Measurements from ENCODE around the gene PNMT.

PNMT gene

GRCh38 chr17:39653316-39653661 lies 15.0 kb upstream of the PNMT start:
- FAIRE-seq (no peak), DNase-seq (ENCODE audit: low spot score) (no peak)

GRCh38 chr17:39653662-39654331 lies 14.5 kb upstream of the PNMT start:
- peak; percentile 21 for DNase-seq (ENCODE audit: low spot score)
- no peak for FAIRE-seq

GRCh38 chr17:39655105-39655504 lies 13.1 kb upstream of the PNMT start:
- DNase-seq (ENCODE audit: low spot score) (no peak), FAIRE-seq (no peak)

- DNase-seq (ENCODE audit: low spot score), result no peak
- FAIRE-seq, result no peak
Measured at GRCh38 chr17:39658346-39658745, 9.9 kb upstream of the PNMT start.

GRCh38 chr17:39658760-39659159 lies 9.5 kb upstream of the PNMT start:
- no peak for FAIRE-seq

GRCh38 chr17:39659279-39660010 lies 8.8 kb upstream of the PNMT start:
- DNase-seq (ENCODE audit: low spot score), result no peak
- no peak for FAIRE-seq

More at GRCh38 chr17:39658760-39659159, 9.5 kb upstream of the PNMT start:
- DNase-seq (ENCODE audit: low spot score), result no peak

GRCh38 chr17:39660011-39660360 lies 8.3 kb upstream of the PNMT start:
- FAIRE-seq, result no peak
- DNase-seq (ENCODE audit: low spot score), result no peak

- FAIRE-seq, result no peak
Measured at GRCh38 chr17:39660397-39661385, 7.6 kb upstream of the PNMT start.

GRCh38 chr17:39661744-39662541 lies 6.3 kb upstream of the PNMT start:
- no peak for DNase-seq (ENCODE audit: low spot score)
- no peak for FAIRE-seq

More at GRCh38 chr17:39660397-39661385, 7.6 kb upstream of the PNMT start:
- no peak for DNase-seq (ENCODE audit: low spot score)

GRCh38 chr17:39662551-39663339 lies 5.5 kb upstream of the PNMT start:
- no peak for DNase-seq (ENCODE audit: low spot score)

GRCh38 chr17:39663340-39663687 lies 4.9 kb upstream of the PNMT start:
- DNase-seq (ENCODE audit: low spot score), result no peak
- FAIRE-seq, result no peak

More at GRCh38 chr17:39662551-39663339, 5.5 kb upstream of the PNMT start:
- no peak for FAIRE-seq

GRCh38 chr17:39663688-39664580 lies 4.3 kb upstream of the PNMT start:
- FAIRE-seq (no peak), DNase-seq (ENCODE audit: low spot score) (no peak)

- FAIRE-seq, result no peak
- DNase-seq (ENCODE audit: low spot score), result no peak
Measured at GRCh38 chr17:39664581-39665561, 3.4 kb upstream of the PNMT start, which contains the start of gene TCAP. TCAP (plus strand) TSS chr17:39665349; CDS start chr17:39665360, 11 bp downstream.

GRCh38 chr17:39665642-39666224 lies 2.5 kb upstream of the PNMT start:
- no peak for FAIRE-seq
- no peak for DNase-seq (ENCODE audit: low spot score)

GRCh38 chr17:39666231-39666600 lies 2.0 kb upstream of the PNMT start:
- no peak for DNase-seq (ENCODE audit: low spot score)
- FAIRE-seq, result no peak

GRCh38 chr17:39666601-39667261 lies 1.5 kb upstream of the PNMT start:
- no peak for FAIRE-seq
- no peak for DNase-seq (ENCODE audit: low spot score)

GRCh38 chr17:39667262-39667944 lies 850 bp upstream of the PNMT start:
- DNase-seq (ENCODE audit: low spot score) (no peak), FAIRE-seq (no peak)
